HepG2 (cell line): Measurements from ENCODE around the gene GRM6. TPM values are rescaled to one million over a fixed set of nuclear protein-coding genes. Genes with fewer than 3 reads are reported as not detected.

Experiments used
- ATAC-seq: fragments of 200-7000 bp; cut with Tn5 transposase; 3 replicates; pipeline ENCODE4 v1.9.1; 2020; ENCODE audit warnings: mild to moderate bottlenecking, moderate library complexity
- BruUV-seq: library from RNA; stranded (reverse); fragments of 400-500 nt; replicated peaks from 2 replicates; lab custom pipeline; 2021; lab: Mats Ljungman, UMichigan
- CTCF ChIA-PET: fragments of 300-600 bp; formaldehyde crosslinking; extraction: SDS; loops from one replicate; lab custom pipeline; 2021; ENCODE audit warnings: low total read pairs, inconsistent platforms, low intra/inter-chr PET ratio; lab: Yijun Ruan, JAX
- POLR2A ChIA-PET: fragments of 350-600 bp; sonication (Branson Sonifier 250); formaldehyde crosslinking; loops from one replicate; lab custom pipeline; 2020; ENCODE audit warnings: antibody characterized with exemption, inconsistent platforms; lab: Yijun Ruan, JAX
- DNase-seq: peaks from one replicate; pipeline ENCODE4 v3.0.0-alpha.2; 2015; ENCODE audit warnings: low spot score
- FAIRE-seq: peaks from 3 replicates; lab custom pipeline; 2011; peaks lifted over from hg19 to GRCh38; lab: Jason Lieb, UNC
- H2AFZ ChIP-seq: one replicate; pipeline ENCODE4 v1.6.1; 2011; ENCODE audit warnings: low read length, inconsistent platforms
- H3K27ac ChIP-seq: fragments of 300-600 bp; 3 replicates; pipeline ENCODE4 v1.8.0; 2011; ENCODE audit warnings: mixed run types, mild to moderate bottlenecking, mixed read lengths, low read length, inconsistent platforms; ENCODE audit not compliant: insufficient read depth; ENCODE audit errors: extremely low read length
- H3K27me3 ChIP-seq, 2 experiments: fragments of 200-600 bp in 1 of 2; 2 replicates in 1 of 2; 3 replicates in 1 of 2; pipeline versions ENCODE4 v1.6.0 to v1.8.0; 2011; ENCODE audit warnings: low read length in 2 of 2, mild to moderate bottlenecking in 2 of 2, moderate library complexity in 2 of 2, inconsistent platforms in 1 of 2; ENCODE audit not compliant: insufficient read depth in 2 of 2, control insufficient read depth in 1 of 2
- H3K36me3 ChIP-seq, 2 experiments: fragments of 200-600 bp in 1 of 2; replicated peaks in 1 of 2; 2 replicates in 1 of 2; 3 replicates in 1 of 2; pipeline versions ENCODE4 v1.5.1 to v1.8.0; 2011; ENCODE audit warnings: low read length in 2 of 2, inconsistent platforms in 1 of 2; ENCODE audit not compliant: insufficient read depth in 2 of 2, control insufficient read depth in 1 of 2
- H3K4me1 ChIP-seq: 2 replicates; pipeline ENCODE4 v1.5.1; 2012; ENCODE audit warnings: low read length, inconsistent platforms; ENCODE audit not compliant: insufficient read depth
- H3K4me2 ChIP-seq: 2 replicates; pipeline ENCODE4 v1.6.0; 2011; ENCODE audit warnings: low read depth, low read length, inconsistent platforms
- H3K4me3 ChIP-seq, 3 experiments: fragments of 200-600 bp in 1 of 3; sonication (generic), shearing (Covaris generic) in 1 of 3; replicated peaks in 1 of 3; 2 replicates each; pipeline ENCODE4 v1.5.1; 2011 to 2016; ENCODE audit warnings: low read length in 3 of 3, inconsistent platforms in 2 of 3, low read depth in 2 of 3, mild to moderate bottlenecking in 2 of 3, control low read depth in 1 of 3, mixed read lengths in 1 of 3; ENCODE audit not compliant: insufficient read depth in 1 of 3
- H3K79me2 ChIP-seq: one replicate; pipeline ENCODE4 v1.6.1; 2011; ENCODE audit warnings: low read length, inconsistent platforms; ENCODE audit not compliant: insufficient read depth
- H3K9ac ChIP-seq: 2 replicates; pipeline ENCODE4 v1.6.0; 2011; ENCODE audit warnings: mild to moderate bottlenecking, low read depth, low read length, inconsistent platforms; ENCODE audit not compliant: insufficient read depth
- H3K9me3 ChIP-seq: 2 replicates; pipeline ENCODE4 v1.5.1; 2012; ENCODE audit warnings: mild to moderate bottlenecking, low read length
- H4K20me1 ChIP-seq: 2 replicates; pipeline ENCODE4 v1.6.0; 2011; ENCODE audit warnings: inconsistent platforms, mild to moderate bottlenecking, low read length, moderate library complexity; ENCODE audit not compliant: insufficient read depth
- BCL6 ChIP-seq: IDR thresholded peaks from 2 replicates; pipeline ENCODE4 v1.6.1; 2016; ENCODE audit warnings: missing genetic modification reagents, missing compliant biosample characterization
- CCAR2 ChIP-seq: fragments of 200-400 bp; formaldehyde crosslinking; optimal IDR thresholded peaks from 2 replicates; pipeline ENCODE3; 2018; ENCODE audit warnings: low read depth, mild to moderate bottlenecking, low read length, moderate library complexity
- DMTF1 ChIP-seq: sonication (generic); formaldehyde crosslinking; IDR thresholded peaks from 2 replicates; pipeline ENCODE4 v1.4.0; 2020; ENCODE audit warnings: mild to moderate bottlenecking, missing genetic modification reagents
- EEA1 ChIP-seq: sonication (generic); formaldehyde crosslinking; IDR thresholded peaks from 2 replicates; pipeline ENCODE4 v1.5.1; 2020; ENCODE audit warnings: mild to moderate bottlenecking, missing genetic modification reagents, borderline replicate concordance
- FOXO1 ChIP-seq: sonication (generic); formaldehyde crosslinking; IDR thresholded peaks from 2 replicates; pipeline ENCODE4 v1.4.0; 2020; ENCODE audit warnings: missing genetic modification reagents
- KDM4B ChIP-seq: sonication (generic); formaldehyde crosslinking; IDR thresholded peaks from 2 replicates; pipeline ENCODE4 v1.4.0; 2020; ENCODE audit warnings: missing genetic modification reagents
- MAF1 ChIP-seq: sonication (generic); formaldehyde crosslinking; IDR thresholded peaks from 2 replicates; pipeline ENCODE4 v1.5.0; 2020; ENCODE audit warnings: missing genetic modification reagents, borderline replicate concordance
- MTF1 ChIP-seq: sonication (generic); formaldehyde crosslinking; IDR thresholded peaks from 2 replicates; pipeline ENCODE4 v1.5.0; 2020; ENCODE audit warnings: missing genetic modification reagents
- NPAS2 ChIP-seq: sonication (generic); formaldehyde crosslinking; IDR thresholded peaks from 2 replicates; pipeline ENCODE4 v1.8.0; 2022; ENCODE audit warnings: mild to moderate bottlenecking, missing genetic modification reagents, borderline replicate concordance
- PTBP1 ChIP-seq: fragments of 200-400 bp; formaldehyde crosslinking; IDR thresholded peaks from 2 replicates; pipeline ENCODE4 v1.6.1; 2018; ENCODE audit warnings: low read length, low read depth; ENCODE audit not compliant: poor library complexity, severe bottlenecking
- ZNF232 ChIP-seq: sonication (generic); formaldehyde crosslinking; IDR thresholded peaks from 2 replicates; pipeline ENCODE4 v1.4.0; 2020; ENCODE audit warnings: missing genetic modification reagents, borderline replicate concordance
- ZNF260 ChIP-seq: sonication (generic); formaldehyde crosslinking; IDR thresholded peaks from 2 replicates; pipeline ENCODE4 v1.4.0; 2020; ENCODE audit warnings: missing genetic modification reagents, low read depth, mild to moderate bottlenecking, borderline replicate concordance
- ZNF547 ChIP-seq: sonication (generic); formaldehyde crosslinking; IDR thresholded peaks from 2 replicates; pipeline ENCODE4 v1.5.1; 2020; ENCODE audit warnings: mild to moderate bottlenecking, missing genetic modification reagents
- ZNF614 ChIP-seq: IDR thresholded peaks from 2 replicates; pipeline ENCODE4 v1.6.1; 2018; ENCODE audit warnings: missing biosample characterization, missing genetic modification reagents, inconsistent platforms, borderline replicate concordance
- WGBS: methylation state at CpG from one replicate; pipeline ENCODE4 v1.1.6; 2017; ENCODE audit warnings: low lambda C conversion rate; 5-methylcytosine and 5-hydroxymethylcytosine counted together
- in situ Hi-C: cut with HindIII; loops from 2 replicates; pipeline ENCODE4 v1.10.0; 2017; ENCODE audit warnings: low pct_unique_long_range_greater_than_20kb; ENCODE audit not compliant: extremely low pct_ligation_motif_present
- intact Hi-C: fragments of 100-400 bp; cut with micrococcal nuclease; formaldehyde crosslinking; loops from one replicate; pipeline ENCODE4 v1.10.0; 2022; ENCODE audit not compliant: unreplicated experiment
- polyA plus RNA-seq, 8 experiments: library from polyadenylated mRNA; depleted of rRNA in 3 of 8; stranded (reverse) in 7 of 8; unstranded in 1 of 8; fragments of >200 nt; fragmentation: Illumina TruSeq in 4 of 8; extraction: Trizol in 4 of 8; gene quantifications; 2 replicates each; pipeline versions ENCODE4 v1.2.1 to v1.2.3, GENCODE V29; 2011 to 2016; ENCODE audit warnings: low read depth in 4 of 8, missing spikeins in 1 of 8, mixed read lengths in 1 of 8; ENCODE audit not compliant: insufficient read depth in 1 of 8
- total RNA-seq, 5 experiments: library from RNA; depleted of rRNA; stranded (reverse); fragments of >200 nt; fragmentation: Illumina TruSeq; extraction: Trizol; gene quantifications; 2 replicates each; pipeline ENCODE4 v1.2.3, GENCODE V29; 2016; ENCODE audit warnings: low read depth in 1 of 5
- TF ChIP-seq, protein P1 (sequence below): sonication (generic); formaldehyde crosslinking; IDR thresholded peaks from 2 replicates; pipeline ENCODE4 v1.4.0; 2020; ENCODE audit warnings: missing genetic modification reagents; ENCODE audit errors: not compliant biosample characterization

The GRM6 gene
- total and polyA plus RNA-seq, 2 of the 13 experiments (the other 11 are each of a cell fraction or from before 2014, with no cell fraction given), result not detected

DNA sequence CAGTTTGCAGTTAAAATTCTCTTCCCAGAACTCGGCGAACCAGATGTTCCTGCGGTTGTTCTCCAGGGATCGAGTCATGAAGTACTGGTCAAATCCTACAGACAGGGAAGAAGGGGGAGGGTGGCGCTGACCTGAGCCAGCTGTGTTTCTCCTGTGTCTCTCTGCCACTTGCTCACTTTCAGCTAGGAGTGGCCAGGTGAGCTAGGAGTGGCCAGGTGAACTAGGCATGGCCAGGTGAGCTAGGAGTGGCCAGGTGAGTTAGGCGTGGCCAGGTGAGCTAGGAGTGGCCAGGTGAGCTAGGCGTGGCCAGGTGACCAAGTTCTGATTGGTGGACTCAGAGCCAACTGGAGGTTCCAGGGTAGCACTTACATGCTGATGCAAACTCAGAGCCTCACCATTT, 5.8 kb downstream of the GRM6 start:
- TF ChIP-seq MAF1 (CRISPR knock-in tag) (no peak), ZNF614 (no peak), FOXO1 (CRISPR knock-in tag) (no peak), NPAS2 (no peak), PTBP1 (no peak), MTF1 (CRISPR knock-in tag) (no peak), EEA1 (CRISPR knock-in tag) (no peak), ZNF547 (no peak), BCL6 (CRISPR knock-in tag) (no peak), KDM4B (no peak), DMTF1 (CRISPR knock-in tag) (no peak), ZNF232 (CRISPR knock-in tag) (no peak), CCAR2 (no peak), ZNF260 (CRISPR knock-in tag) (no peak)
- TF ChIP-seq, protein P1, sequence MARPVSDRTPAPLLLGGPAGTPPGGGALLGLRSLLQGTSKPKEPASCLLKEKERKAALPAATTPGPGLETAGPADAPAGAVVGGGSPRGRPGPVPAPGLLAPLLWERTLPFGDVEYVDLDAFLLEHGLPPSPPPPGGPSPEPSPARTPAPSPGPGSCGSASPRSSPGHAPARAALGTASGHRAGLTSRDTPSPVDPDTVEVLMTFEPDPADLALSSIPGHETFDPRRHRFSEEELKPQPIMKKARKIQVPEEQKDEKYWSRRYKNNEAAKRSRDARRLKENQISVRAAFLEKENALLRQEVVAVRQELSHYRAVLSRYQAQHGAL (CRISPR knock-in tag), result no peak
- no peak overlapping the region for H2AFZ ChIP-seq
- no peak overlapping the region for H3K27ac ChIP-seq
- WGBS, result 76% methylated on average over 4 of the region's 7 CpGs
- in situ Hi-C loops, result no loop called here
- H3K27me3 ChIP-seq, result no peaks in the 10 kb centered on the region
- FAIRE-seq (no peak), ATAC-seq (no peak), DNase-seq (no peak)
- CTCF ChIA-PET, result no interaction called here
- POLR2A ChIA-PET, result no interaction called here
- no peaks in the 10 kb centered on the region for H3K79me2 ChIP-seq
- no peak overlapping the region for H3K9ac ChIP-seq
- H3K4me1 ChIP-seq, result no peaks in the 10 kb centered on the region
- no peak overlapping the region for H3K4me3 ChIP-seq
- intact Hi-C loops, result no loop called here
- H3K36me3 ChIP-seq, result no peaks in the 10 kb centered on the region
- no peak overlapping the region for H3K4me2 ChIP-seq
- no TSS peak for BruUV-seq
- peaks cover 49% of the 10 kb centered on the region for H3K9me3 ChIP-seq
- H4K20me1 ChIP-seq, result no peaks in the 10 kb centered on the region
